ENCODE measurements around the gene FPR3. TPM values are rescaled to one million over a fixed set of nuclear protein-coding genes. Genes with fewer than 3 reads are reported as not detected.
"Not testable (repeated sequence)": the region's sequence is repeated elsewhere in the genome, so short reads cannot be mapped to it uniquely, and the experiment has no call there.

FPR3 gene
- polyA plus RNA-seq, 1 donor = 4.9 TPM

- H3K9me3 ChIP-seq (ENCODE audit: control insufficient read depth, low read depth, low read length) = no peaks in the 10 kb centered on the region
- no peaks in the 10 kb centered on the region for H3K36me3 ChIP-seq (ENCODE audit: control insufficient read depth, insufficient read depth, low read length)
- WGBS (ENCODE audit: insufficient coverage, low lambda C conversion rate) = 59% methylated on average over 3 of the region's 5 CpGs
- H3K27ac ChIP-seq (ENCODE audit: low read length) = no peak overlapping the region
- no peaks in the 10 kb centered on the region for H3K4me1 ChIP-seq (ENCODE audit: control insufficient read depth, insufficient read depth, low read length)
- H3K4me3 ChIP-seq (ENCODE audit: low read length) = no peak overlapping the region
- H3K27me3 ChIP-seq (ENCODE audit: control insufficient read depth, insufficient read depth, low read length) = no peaks in the 10 kb centered on the region
- DNase-seq = no peak
Observed at GRCh38 chr19:51797480-51797879, 2.5 kb downstream of the FPR3 start.

- DNase-seq = no peak
- no peak overlapping the region for H3K4me3 ChIP-seq (ENCODE audit: low read length)
- H3K27ac ChIP-seq (ENCODE audit: low read length) = no peak overlapping the region
- no peaks in the 10 kb centered on the region for H3K27me3 ChIP-seq (ENCODE audit: control insufficient read depth, insufficient read depth, low read length)
- WGBS (ENCODE audit: insufficient coverage, low lambda C conversion rate) = no CpG with 5 or more reads among the region's 3 CpGs
- H3K36me3 ChIP-seq (ENCODE audit: control insufficient read depth, insufficient read depth, low read length) = no peaks in the 10 kb centered on the region
- H3K9me3 ChIP-seq (ENCODE audit: control insufficient read depth, low read depth, low read length) = no peaks in the 10 kb centered on the region
- H3K4me1 ChIP-seq (ENCODE audit: control insufficient read depth, insufficient read depth, low read length) = no peaks in the 10 kb centered on the region
Observed at GRCh38 chr19:51798062-51798461, 3.1 kb downstream of the FPR3 start.

GRCh38 chr19:51799034-51799773 is 4.2 kb downstream of the FPR3 start:
- DNase-seq = peak; percentile 43 to 48
- Histone ChIP-seq H3K9me3 (ENCODE audit: control insufficient read depth, low read depth, low read length) (no peaks in the 10 kb centered on the region), H3K27me3 (ENCODE audit: control insufficient read depth, insufficient read depth, low read length) (no peaks in the 10 kb centered on the region), H3K4me3 (ENCODE audit: low read length) (no peak overlapping the region), H3K36me3 (ENCODE audit: control insufficient read depth, insufficient read depth, low read length) (no peaks in the 10 kb centered on the region), H3K4me1 (ENCODE audit: control insufficient read depth, insufficient read depth, low read length) (no peaks in the 10 kb centered on the region), H3K27ac (ENCODE audit: low read length) (peak overlapping the region; percentile 21)
- WGBS (ENCODE audit: insufficient coverage, low lambda C conversion rate) = no CpG with 5 or more reads among the region's 20 CpGs

- no peaks in the 10 kb centered on the region for H3K27me3 ChIP-seq (ENCODE audit: control insufficient read depth, insufficient read depth, low read length)
- no peak for DNase-seq
- no peaks in the 10 kb centered on the region for H3K36me3 ChIP-seq (ENCODE audit: control insufficient read depth, insufficient read depth, low read length)
- H3K4me1 ChIP-seq (ENCODE audit: control insufficient read depth, insufficient read depth, low read length) = no peaks in the 10 kb centered on the region
- peak overlapping the region; percentile 21 for H3K27ac ChIP-seq (ENCODE audit: low read length)
- no CpG with 5 or more reads among the region's 13 CpGs for WGBS (ENCODE audit: insufficient coverage, low lambda C conversion rate)
- H3K4me3 ChIP-seq (ENCODE audit: low read length) = no peak overlapping the region
- no peaks in the 10 kb centered on the region for H3K9me3 ChIP-seq (ENCODE audit: control insufficient read depth, low read depth, low read length)
Observed at GRCh38 chr19:51799774-51800472, 5.0 kb downstream of the FPR3 start.

- H3K36me3 ChIP-seq (ENCODE audit: control insufficient read depth, insufficient read depth, low read length) = no peaks in the 10 kb centered on the region
- WGBS (ENCODE audit: insufficient coverage, low lambda C conversion rate) = 100% methylated on average over 1 of the region's 7 CpGs
Observed at GRCh38 chr19:51800473-51801244, 5.7 kb downstream of the FPR3 start.

GRCh38 chr19:51802775-51803174 is 7.8 kb downstream of the FPR3 start:
- no peak for DNase-seq
- Histone ChIP-seq H3K27ac (ENCODE audit: low read length) (no peak overlapping the region), H3K36me3 (ENCODE audit: control insufficient read depth, insufficient read depth, low read length) (no peaks in the 10 kb centered on the region), H3K9me3 (ENCODE audit: control insufficient read depth, low read depth, low read length) (no peaks in the 10 kb centered on the region), H3K4me1 (ENCODE audit: control insufficient read depth, insufficient read depth, low read length) (no peaks in the 10 kb centered on the region), H3K4me3 (ENCODE audit: low read length) (no peak overlapping the region), H3K27me3 (ENCODE audit: control insufficient read depth, insufficient read depth, low read length) (no peaks in the 10 kb centered on the region)
- 67% methylated on average over 2 of the region's 2 CpGs for WGBS (ENCODE audit: insufficient coverage, low lambda C conversion rate)

More at GRCh38 chr19:51800473-51801244, 5.7 kb downstream of the FPR3 start:
- no peak for DNase-seq
- Histone ChIP-seq H3K27ac (ENCODE audit: low read length) (no peak overlapping the region), H3K9me3 (ENCODE audit: control insufficient read depth, low read depth, low read length) (no peaks in the 10 kb centered on the region), H3K4me3 (ENCODE audit: low read length) (no peak overlapping the region), H3K4me1 (ENCODE audit: control insufficient read depth, insufficient read depth, low read length) (no peaks in the 10 kb centered on the region), H3K27me3 (ENCODE audit: control insufficient read depth, insufficient read depth, low read length) (no peaks in the 10 kb centered on the region)

GRCh38 chr19:51803519-51803918 is 8.6 kb downstream of the FPR3 start:
- H3K9me3 ChIP-seq (ENCODE audit: control insufficient read depth, low read depth, low read length) = no peaks in the 10 kb centered on the region
- 70% methylated on average over 2 of the region's 4 CpGs for WGBS (ENCODE audit: insufficient coverage, low lambda C conversion rate)
- no peak overlapping the region for H3K27ac ChIP-seq (ENCODE audit: low read length)
- H3K36me3 ChIP-seq (ENCODE audit: control insufficient read depth, insufficient read depth, low read length) = no peaks in the 10 kb centered on the region
- no peaks in the 10 kb centered on the region for H3K4me1 ChIP-seq (ENCODE audit: control insufficient read depth, insufficient read depth, low read length)
- DNase-seq = no peak
- no peak overlapping the region for H3K4me3 ChIP-seq (ENCODE audit: low read length)
- no peaks in the 10 kb centered on the region for H3K27me3 ChIP-seq (ENCODE audit: control insufficient read depth, insufficient read depth, low read length)

DNA sequence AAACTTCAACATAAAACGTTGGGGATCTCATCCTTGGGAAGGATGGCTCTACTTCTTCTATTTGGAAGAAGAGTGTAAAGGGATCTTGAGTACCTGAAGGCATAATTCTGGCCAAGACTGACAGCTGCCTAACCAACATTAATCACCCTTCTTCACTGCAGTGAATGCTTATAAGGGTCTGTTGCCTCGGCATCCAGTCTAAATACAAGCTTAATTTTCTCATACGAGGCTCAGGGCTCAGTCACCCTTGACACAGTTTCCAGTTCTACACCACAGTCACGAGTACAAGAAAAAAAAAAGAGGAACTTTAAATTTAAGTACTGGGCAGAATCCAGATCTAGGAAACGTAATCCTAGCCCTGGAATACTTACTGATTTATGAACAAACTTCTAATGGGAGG is 9.0 kb downstream of the FPR3 start:
- WGBS (ENCODE audit: insufficient coverage, low lambda C conversion rate) = 71% methylated on average over 1 of the region's 5 CpGs

DNA sequence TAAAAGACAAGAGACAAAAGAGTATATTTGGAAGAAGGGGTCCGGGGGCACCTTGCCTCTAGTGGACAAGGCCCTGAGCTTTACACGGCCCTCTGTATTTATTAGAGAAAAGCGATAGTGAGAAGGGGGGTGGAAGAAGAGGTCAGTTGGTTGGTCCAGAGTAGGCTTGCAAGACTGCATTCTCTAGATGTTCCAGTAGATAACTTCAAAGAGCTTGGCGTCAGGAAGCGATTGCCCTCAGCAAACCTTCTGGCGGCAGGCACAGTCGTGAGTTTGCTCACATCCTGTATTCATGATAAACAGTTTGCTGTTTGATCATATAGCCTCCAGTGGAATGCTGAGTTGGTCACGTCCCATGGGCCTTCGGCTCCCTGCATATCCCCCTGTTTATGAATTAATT is 9.8 kb downstream of the FPR3 start:
- not testable (repeated sequence) for H3K27ac ChIP-seq (ENCODE audit: low read length); H3K4me3 ChIP-seq (ENCODE audit: low read length); DNase-seq; H3K27me3 ChIP-seq (ENCODE audit: control insufficient read depth, insufficient read depth, low read length); H3K36me3 ChIP-seq (ENCODE audit: control insufficient read depth, insufficient read depth, low read length); H3K9me3 ChIP-seq (ENCODE audit: control insufficient read depth, low read depth, low read length); H3K4me1 ChIP-seq (ENCODE audit: control insufficient read depth, insufficient read depth, low read length)
- WGBS (ENCODE audit: insufficient coverage, low lambda C conversion rate) = 100% methylated on average over 1 of the region's 9 CpGs

More for the DNA sequence above, 9.0 kb downstream of the FPR3 start:
- no peak for DNase-seq
- Histone ChIP-seq H3K36me3 (ENCODE audit: control insufficient read depth, insufficient read depth, low read length) (no peaks in the 10 kb centered on the region), H3K4me1 (ENCODE audit: control insufficient read depth, insufficient read depth, low read length) (no peaks in the 10 kb centered on the region), H3K27ac (ENCODE audit: low read length) (no peak overlapping the region), H3K9me3 (ENCODE audit: control insufficient read depth, low read depth, low read length) (no peaks in the 10 kb centered on the region), H3K27me3 (ENCODE audit: control insufficient read depth, insufficient read depth, low read length) (no peaks in the 10 kb centered on the region), H3K4me3 (ENCODE audit: low read length) (no peak overlapping the region)

DNA sequence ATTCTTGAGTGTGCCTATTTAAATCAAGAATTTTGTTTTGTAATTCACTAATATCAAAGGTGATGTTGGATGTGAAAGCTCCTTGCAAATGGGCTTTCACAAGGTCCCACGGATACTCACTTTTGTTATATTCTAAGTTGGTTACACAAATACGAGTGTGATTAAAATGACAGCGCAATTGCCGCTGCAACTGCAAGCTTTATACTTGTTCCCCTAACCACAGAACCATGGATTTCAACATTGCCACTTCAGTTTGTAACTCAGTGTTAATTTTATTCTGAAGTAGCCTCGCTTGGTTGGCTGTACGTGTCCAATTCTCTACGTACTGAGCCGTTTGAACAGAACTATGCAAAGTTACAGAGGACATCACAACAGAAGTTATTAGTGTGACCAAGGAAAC is 10.4 kb downstream of the FPR3 start:
- H3K9me3 ChIP-seq (ENCODE audit: control insufficient read depth, low read depth, low read length); H3K4me1 ChIP-seq (ENCODE audit: control insufficient read depth, insufficient read depth, low read length); H3K27me3 ChIP-seq (ENCODE audit: control insufficient read depth, insufficient read depth, low read length); H3K27ac ChIP-seq (ENCODE audit: low read length); H3K36me3 ChIP-seq (ENCODE audit: control insufficient read depth, insufficient read depth, low read length); H3K4me3 ChIP-seq (ENCODE audit: low read length); DNase-seq: not testable (repeated sequence)
- WGBS (ENCODE audit: insufficient coverage, low lambda C conversion rate) = 100% methylated on average over 2 of the region's 8 CpGs

Data from large intestine (tissue), 3 donors.